Activated CD4-positive, alpha-beta T cell treated with anti-CD3 and anti-CD28 coated beads for 1 hour (primary cell): Measurements from ENCODE around the gene ATP6AP1.
"Not testable (repeated sequence)": the region's sequence is repeated elsewhere in the genome, so short reads cannot be mapped to it uniquely, and the experiment has no call there.

Experiments
- DNase-seq: peaks from one replicate; pipeline ENCODE4 v3.0.0-alpha.2; 2020

ATP6AP1 gene

GRCh38 chrX:154428176-154429171, at the start of gene ATP6AP1:
ATP6AP1 (plus strand) TSS chrX:154428677; CDS start chrX:154428693, 16 bp downstream.
- DNase-seq = peak; percentile 80

- DNase-seq = peak; percentile 94
Measured at GRCh38 chrX:154378799-154379568, 49.5 kb upstream of the ATP6AP1 start, which contains the start of gene EMD. EMD (plus strand) TSS chrX:154379295; CDS start chrX:154379485, 190 bp downstream.

GRCh38 chrX:154379569-154379951, 48.9 kb upstream of the ATP6AP1 start:
- no peak for DNase-seq

- no peak for DNase-seq
Measured at GRCh38 chrX:154380153-154380552, 48.3 kb upstream of the ATP6AP1 start.

GRCh38 chrX:154380787-154381186, 47.7 kb upstream of the ATP6AP1 start:
- DNase-seq = no peak

GRCh38 chrX:154381271-154381670, 47.2 kb upstream of the ATP6AP1 start:
- no peak for DNase-seq

GRCh38 chrX:154382483-154383069, 45.9 kb upstream of the ATP6AP1 start:
- DNase-seq = no peak

GRCh38 chrX:154383359-154384283, 44.9 kb upstream of the ATP6AP1 start:
- no peak for DNase-seq

- DNase-seq = no peak
Measured at GRCh38 chrX:154384284-154384892, 44.1 kb upstream of the ATP6AP1 start.

GRCh38 chrX:154388094-154388493, 40.4 kb upstream of the ATP6AP1 start:
- DNase-seq = not testable (repeated sequence)

- DNase-seq = not testable (repeated sequence)
Measured at GRCh38 chrX:154388649-154389048, 39.8 kb upstream of the ATP6AP1 start.

GRCh38 chrX:154389812-154390747, 38.4 kb upstream of the ATP6AP1 start:
- DNase-seq = not testable (repeated sequence)

- not testable (repeated sequence) for DNase-seq
Measured at GRCh38 chrX:154396363-154396762, 32.1 kb upstream of the ATP6AP1 start.

- no peak for DNase-seq
Measured at GRCh38 chrX:154396973-154397887, 31.2 kb upstream of the ATP6AP1 start.

- DNase-seq = peak; percentile 82
Measured at GRCh38 chrX:154397888-154398667, 30.4 kb upstream of the ATP6AP1 start, which contains the start of gene RPL10. RPL10 (plus strand) TSS chrX:154398377; CDS start chrX:154398520, 143 bp downstream.

- peak; percentile 70 for DNase-seq
Measured at GRCh38 chrX:154398668-154399526, 29.6 kb upstream of the ATP6AP1 start.
